Activated CD4-positive, CD25-positive, alpha-beta regulatory T cell treated with anti-CD3 and anti-CD28 coated beads, Interleukin-2, amount 50 U/mL, for 72 hours (primary cell): ENCODE data around the gene ILF2.
"Not testable (repeated sequence)": the region's sequence is repeated elsewhere in the genome, so short reads cannot be mapped to it uniquely, and the experiment has no call there.

Source experiments
- DNase-seq: peaks from one replicate; pipeline ENCODE4 v3.0.0; 2021

The ILF2 gene

DNA sequence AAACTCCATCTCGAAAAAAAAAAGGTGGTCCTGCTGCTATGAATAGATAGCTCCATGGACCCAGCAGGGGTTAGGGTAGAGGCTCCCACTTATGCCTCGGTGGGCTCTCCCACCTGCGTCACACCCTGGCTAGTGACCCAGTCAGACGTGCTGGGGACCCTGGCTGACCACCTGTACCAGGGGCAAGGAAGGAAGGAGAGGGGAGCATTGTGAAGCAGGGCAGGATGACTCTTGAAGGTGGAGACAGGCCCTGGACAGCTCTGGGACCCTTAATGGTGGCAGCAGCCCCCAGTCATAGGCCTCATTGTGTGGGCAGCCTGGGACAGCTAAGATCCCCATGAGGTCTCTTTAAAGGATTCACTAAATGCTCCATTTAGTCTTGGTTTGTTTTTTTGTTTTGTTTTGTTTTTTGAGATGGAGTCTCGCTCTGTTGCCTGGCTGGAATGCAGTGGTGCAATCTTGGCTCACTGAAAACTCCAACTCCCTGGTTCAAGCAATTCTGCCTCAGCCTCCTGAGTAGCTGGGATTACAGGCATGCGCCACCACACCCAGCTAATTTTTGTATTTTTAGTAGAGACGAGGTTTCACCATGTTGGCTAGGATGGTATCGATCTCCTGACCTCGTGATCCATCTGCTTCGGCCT lies 22.7 kb downstream of the ILF2 start:
- no peak for DNase-seq

DNA sequence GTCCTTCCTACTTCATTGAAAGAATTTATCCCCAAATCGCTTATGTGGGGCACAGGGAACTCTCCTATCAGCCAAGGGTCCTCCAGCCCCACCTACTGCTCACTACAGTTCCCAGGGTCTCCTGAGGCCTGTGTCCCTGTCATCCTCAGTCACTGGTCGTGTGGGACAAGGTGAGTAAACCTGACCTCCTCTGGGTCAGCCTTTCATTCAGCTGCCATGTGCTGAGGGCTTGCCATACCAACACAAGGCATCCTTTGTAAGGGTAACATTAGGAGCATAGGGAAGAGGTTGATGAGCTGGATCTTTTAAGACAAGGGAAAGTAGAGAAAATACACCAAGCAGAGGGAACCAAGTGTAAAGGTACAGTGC lies 23.5 kb downstream of the ILF2 start:
- DNase-seq, result no peak

DNA sequence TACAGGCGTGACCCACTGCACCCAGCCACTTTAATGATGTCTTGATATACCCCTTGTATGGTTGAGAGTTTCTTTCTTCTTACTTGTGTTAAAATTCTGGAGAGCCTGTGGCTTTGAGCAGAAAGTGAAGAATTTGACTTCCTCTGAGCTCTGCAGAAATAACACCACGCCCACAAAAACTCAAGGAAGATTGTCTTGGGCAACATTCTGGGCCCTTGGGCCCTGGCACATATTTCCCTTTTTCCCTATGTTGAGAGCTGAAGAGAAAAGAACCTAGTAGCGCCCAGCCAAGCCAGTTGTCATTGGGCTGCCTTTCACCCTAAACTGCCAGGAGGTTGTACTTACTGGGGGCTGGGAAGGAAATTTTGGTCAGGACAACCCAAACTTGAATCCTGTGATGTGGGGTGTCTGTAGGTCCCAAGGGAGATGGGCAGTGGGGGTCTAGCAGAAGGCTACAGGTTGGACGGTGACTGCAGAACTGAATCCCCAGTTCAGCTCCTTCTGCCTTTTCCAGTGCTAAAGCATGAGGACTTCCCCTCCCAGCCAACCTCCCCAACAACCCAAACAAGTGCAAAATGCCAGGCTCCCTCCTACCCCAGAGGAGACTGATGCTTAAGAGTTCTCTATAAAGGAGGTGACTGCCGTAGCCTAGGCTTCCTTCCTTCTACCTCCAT lies 24.0 kb downstream of the ILF2 start:
- no peak for DNase-seq

DNA sequence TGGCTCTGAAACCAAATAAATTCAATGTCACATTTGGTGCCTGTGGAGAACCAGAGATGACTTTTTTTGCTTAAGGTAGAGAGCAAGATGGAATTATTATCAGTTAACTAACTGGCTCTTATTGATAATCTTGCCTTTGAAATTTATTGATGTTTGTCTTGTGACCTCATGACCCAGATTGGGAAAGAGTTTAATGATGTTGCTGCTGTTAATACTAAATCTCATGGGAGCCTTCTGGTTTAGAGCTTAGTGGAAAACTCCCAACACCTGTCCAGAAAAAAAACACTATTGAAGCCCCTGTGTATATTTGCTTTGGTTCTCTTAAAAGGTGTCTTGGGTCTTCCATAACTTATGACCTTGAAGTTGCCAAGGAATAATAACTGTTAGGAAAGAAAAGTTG lies 27.0 kb downstream of the ILF2 start:
- DNase-seq, result no peak

DNA sequence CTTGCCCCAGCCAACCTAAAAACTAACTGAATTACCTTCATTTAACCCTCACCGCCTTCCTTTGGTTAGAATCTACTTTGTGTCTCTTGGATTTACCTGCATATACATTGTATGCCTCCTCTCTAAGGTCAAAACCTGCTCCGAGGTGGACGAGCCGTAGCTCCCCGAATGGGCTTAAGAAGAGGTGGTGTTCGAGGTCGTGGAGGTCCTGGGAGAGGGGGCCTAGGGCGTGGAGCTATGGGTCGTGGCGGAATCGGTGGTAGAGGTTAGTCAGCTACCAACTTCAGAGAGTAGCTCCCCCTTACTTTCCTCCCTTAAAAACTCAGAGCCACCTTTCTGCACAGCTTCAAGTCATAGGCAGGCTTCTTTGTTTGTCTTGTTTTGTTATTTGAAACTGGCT lies 27.7 kb downstream of the ILF2 start:
- DNase-seq, result no peak

DNA sequence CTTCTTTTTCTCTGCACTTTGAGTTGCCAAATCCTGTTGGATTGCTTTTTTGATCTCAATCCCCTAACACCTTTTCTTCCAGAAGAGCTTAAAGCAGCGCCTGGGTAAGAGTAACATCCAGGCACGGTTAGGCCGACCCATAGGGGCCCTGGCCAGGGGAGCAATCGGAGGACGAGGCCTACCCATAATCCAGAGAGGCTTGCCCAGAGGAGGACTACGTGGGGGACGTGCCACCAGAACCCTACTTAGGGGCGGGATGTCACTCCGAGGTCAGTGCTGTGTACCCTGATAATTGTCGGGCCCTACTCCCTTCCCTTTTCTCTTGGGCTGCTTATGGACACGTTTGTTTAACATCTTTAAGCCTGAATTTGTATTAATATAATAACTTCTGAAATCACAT lies 28.6 kb downstream of the ILF2 start:
- DNase-seq, result no peak

DNA sequence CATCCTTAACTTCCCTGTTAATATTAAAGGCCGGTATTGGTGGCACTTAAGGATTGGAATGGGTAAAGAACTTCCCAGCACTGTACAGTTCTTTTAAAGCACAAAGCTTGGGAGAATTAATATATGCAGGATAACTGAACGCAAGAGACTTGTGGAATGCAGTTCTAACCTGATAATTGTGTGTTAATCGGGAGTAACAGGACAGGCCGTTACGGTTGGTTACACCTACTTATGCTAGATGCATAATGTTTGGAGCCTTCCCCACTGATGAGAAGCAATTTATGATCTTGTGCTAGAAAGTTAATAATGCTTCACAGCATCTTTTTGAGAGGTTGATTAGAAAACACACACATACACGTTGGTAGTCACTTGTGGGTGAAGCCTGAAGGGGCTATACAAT lies 29.9 kb downstream of the ILF2 start:
- DNase-seq, result no peak

DNA sequence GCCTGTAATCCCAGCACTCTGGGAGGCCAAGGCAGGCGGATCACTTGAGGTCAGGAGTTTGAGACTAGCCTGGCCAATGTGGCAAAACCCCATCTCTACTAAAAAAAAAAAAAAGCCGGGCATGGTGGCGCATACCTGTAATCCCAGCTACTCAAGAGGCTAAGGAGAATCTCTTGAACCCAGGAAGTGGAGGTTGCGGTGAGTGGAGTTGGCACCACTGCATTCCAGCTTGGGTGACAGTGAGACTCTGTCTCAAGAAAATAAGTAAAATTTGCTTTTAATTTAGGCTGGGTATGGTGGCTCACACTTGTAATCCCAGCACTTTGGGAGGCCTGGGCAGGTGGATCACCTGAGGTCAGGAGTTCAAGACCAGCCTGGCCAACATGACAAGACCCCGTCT lies 30.6 kb downstream of the ILF2 start:
- not testable (repeated sequence) for DNase-seq

DNA sequence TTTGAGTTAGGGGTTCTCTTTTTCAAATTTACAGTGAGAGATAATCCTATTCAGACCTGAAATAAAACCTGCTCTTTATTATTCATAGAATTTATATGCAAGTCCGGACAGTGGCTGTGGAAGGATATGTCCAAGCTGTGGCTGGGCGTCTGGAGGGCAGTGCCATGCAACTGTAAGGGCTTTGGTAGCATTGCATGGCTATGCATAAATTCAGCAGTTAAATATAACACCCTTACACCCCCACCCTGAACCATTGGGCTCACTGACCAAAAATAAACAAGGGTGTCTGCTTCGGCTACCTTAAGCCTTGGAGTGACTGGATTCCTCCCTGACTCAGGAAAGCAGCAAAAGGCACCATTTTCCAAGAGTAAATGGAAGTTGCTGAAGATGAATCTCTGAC lies 31.5 kb downstream of the ILF2 start:
- no peak for DNase-seq

DNA sequence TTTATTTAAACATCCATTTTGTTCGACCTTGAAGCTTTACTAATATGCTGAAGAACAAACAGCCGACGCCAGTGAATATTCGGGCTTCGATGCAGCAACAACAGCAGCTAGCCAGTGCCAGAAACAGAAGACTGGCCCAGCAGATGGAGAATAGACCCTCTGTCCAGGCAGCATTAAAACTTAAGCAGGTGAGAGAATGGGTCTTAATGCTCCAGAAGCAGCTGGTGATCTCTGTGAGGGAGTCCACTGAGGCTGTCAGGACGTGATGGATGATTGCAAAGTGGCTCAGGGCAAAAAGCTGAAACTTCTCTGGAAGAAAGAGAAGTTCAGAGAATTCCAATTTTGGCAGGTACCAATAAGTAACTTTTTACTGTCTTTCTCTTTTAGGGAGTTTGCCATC lies 32.5 kb downstream of the ILF2 start:
- no peak for DNase-seq

DNA sequence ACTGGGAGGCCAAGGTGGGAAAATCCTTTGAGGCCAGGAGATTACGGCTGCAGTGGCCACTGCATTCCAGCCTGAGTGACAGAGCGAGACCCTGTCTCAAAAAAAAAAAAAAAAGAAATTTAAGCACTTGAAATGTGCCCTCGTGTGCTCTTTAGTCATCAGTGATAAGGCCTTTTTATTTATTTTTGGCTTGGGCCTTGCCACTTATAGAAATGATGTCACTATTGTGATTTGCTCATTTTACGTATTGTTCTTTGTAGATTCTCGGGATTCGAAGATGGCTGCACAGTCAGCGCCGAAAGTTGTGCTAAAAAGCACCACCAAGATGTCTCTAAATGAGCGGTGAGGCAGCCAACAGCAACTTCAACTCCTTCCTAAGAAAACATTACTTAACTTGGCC lies 34.5 kb downstream of the ILF2 start:
- no peak for DNase-seq

DNA sequence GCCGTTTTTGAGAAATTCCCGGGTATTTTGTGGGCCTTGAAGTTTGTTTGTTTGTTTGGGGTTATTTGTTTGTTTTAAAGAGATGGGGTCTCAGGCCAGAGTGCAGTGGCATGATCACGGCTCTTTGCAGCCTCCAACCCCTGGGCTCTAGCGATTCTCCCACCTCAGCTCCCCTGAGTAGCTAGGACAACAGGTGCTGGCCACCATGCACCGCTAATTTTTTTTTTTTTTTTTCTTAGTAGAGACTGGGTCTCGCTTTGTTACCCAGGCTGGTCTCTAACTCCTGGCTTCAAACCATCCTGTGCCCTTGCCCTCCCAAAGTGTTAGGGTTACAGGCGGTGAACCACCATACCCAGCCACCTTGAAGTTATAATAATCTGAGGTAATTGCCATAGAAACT lies 34.9 kb downstream of the ILF2 start:
- DNase-seq, result no peak

DNA sequence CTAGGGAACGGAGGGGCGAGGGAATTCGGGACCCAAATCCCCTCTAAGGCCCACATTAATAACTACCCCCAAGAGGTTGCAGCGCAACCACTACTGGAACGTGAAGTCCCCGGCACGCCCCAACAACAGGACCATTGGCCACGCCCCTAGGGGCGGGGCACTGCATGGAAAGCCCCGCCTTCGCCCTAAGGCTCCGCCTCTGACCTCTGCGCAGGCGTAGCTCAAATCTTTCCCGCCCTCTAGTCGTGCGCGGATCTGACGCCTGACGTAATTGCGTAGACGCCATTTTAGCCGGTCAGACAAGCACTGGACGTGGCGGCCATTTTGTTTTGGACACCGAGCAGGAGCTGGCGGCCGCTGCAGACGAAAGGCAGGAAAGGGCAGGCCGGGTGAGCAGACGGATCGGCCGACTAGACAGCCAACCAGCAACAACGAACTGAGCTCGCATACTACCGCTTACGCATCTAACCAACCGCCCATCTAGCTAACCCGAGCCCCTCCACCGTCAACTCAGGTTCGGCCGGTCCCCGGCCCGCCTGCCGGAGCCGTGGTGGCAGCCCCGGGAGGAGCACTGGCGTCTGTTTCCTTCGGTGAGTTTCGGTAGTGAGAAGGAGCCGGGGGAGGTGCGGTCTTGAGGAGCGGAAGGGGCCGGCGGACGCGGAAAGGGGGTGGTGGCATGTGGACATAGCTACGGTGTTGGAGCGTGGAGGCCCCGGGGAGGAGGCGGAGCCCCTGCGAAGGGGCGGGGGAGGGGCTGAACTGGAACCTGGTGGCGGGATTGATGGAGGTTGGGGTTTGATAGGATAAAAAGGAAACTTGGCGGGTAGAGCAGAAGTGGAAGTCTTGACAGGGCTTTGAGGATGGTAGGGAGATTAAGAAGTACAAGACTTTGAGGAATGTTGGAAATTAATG lies 36.8 kb downstream of the ILF2 start, which contains the start of gene CHTOP:
Gene CHTOP (plus strand): TSS at position 313 of the 912 bp plus-strand sequence. CDS start 2,523 bp downstream, outside the sequence.
- DNase-seq, result peak; percentile 98

DNA sequence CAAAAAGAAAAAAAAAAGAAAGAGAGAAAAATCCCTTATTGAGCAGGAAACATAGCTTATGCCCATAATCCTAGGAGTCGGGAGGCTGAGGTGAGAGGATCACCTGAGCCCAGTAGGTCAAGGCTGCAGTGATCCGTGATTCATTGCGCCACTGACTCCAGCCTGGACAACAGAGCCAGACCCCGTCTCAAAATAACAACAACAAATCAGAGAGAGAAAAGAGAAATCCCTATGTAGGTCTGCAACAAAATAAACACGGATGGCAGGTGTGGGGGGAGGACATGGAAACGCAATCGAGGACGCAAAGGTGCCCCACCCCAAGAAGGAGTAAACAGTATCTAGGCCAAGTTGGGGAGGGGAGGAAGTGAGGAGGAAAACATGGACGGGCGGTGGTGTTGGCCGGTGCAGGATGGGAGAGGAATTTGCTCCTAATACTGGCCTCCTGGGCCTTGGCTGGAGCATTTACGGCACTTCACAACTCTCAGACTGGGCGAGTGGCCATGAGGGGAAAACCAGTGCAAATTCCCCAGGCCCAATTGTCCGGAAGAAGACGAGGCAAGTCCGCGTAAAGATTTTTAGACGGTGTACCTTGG lies 37.5 kb downstream of the ILF2 start:
- no peak for DNase-seq

DNA sequence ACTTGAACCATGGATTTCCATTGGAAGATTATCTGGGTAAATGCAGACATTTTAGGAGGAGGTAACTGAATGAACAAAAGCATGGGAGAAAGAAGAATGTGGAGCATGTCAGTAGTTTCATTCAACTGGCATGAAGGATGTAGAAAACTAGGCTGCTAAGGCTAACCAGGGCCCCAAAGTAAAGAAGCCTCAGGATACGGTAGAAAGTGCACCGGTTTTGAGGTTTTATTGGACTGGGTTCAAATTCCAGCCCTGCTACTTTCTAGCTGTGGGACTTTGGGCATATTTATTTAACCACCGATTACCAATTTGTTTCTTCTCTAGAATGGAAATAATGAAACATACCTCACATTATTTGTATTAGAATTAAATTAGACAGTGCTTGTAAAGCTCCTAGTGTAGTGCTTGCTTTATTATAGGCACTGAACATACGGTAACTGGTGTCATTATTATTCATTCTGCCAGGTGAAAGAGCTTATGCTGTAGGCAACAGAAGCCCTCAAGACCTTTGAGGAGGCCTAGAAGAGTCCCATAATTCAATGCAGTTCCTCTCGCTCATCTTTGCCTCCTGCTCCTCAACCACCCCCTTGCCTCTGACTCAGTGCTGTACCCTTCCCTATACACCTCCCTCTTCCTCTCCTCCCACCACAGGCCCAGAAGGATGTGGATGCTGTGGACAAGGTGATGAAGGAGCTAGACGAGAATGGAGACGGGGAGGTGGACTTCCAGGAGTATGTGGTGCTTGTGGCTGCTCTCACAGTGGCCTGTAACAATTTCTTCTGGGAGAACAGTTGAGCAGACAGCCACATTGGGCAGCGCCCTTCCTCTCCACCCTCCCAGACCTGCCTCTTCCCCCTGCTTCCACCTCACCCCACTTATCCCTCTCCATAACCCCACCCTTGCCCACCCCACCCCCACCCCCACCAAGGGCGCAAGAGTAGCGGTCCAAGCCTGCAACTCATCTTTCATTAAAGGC lies 39.5 kb downstream of the ILF2 start:
- DNase-seq, result no peak

DNA sequence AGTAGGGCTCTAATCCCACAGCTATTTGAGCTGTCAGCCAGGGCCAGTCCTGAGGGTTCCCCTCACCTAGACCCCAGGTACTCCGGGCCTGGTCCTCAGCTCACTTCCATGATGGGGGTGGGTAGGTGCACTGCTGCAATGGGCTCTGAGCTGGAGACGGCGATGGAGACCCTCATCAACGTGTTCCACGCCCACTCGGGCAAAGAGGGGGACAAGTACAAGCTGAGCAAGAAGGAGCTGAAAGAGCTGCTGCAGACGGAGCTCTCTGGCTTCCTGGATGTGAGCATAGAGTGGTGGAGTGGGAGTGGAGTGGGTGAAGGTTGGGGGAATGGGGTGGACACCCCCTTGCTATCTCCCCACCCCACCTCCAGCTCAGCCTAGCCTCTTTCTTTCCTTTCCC lies 40.4 kb downstream of the ILF2 start:
- no peak for DNase-seq

DNA sequence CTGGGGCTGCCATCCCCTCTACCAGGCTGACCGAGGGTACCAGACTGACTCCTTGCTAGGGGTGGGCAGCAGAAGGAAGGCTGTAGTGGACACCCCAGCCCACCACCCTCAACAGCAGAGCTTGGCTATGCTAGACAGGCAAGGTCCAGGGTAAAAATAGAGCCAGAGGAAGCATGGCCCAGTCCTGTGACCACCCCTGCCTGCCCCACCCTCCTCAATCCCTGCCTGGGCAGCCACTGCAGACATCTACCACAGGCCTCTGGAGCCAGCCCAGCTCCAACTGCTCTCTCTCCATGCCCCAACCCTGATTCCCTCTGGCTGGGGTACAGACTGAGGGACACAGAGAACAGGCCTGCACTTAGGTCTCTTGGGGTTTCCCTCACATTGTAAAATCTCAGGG lies 40.8 kb downstream of the ILF2 start:
- no peak for DNase-seq

DNA sequence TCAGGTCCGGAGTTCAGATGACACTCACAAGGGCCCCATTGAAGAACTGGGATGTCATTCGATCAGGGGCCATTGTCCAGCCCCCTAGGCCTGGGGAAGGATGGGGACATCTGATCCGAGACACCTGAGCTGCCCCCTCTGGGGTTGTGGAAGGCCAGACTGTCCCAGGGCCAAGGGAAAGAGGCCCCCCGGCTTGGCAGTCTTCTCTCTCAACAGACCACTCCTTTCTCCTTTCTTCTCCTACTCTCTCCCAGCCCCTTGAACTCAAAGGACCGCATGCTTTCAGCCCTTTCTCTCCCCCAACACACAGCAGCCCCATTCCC lies 41.5 kb downstream of the ILF2 start:
- DNase-seq, result no peak

DNA sequence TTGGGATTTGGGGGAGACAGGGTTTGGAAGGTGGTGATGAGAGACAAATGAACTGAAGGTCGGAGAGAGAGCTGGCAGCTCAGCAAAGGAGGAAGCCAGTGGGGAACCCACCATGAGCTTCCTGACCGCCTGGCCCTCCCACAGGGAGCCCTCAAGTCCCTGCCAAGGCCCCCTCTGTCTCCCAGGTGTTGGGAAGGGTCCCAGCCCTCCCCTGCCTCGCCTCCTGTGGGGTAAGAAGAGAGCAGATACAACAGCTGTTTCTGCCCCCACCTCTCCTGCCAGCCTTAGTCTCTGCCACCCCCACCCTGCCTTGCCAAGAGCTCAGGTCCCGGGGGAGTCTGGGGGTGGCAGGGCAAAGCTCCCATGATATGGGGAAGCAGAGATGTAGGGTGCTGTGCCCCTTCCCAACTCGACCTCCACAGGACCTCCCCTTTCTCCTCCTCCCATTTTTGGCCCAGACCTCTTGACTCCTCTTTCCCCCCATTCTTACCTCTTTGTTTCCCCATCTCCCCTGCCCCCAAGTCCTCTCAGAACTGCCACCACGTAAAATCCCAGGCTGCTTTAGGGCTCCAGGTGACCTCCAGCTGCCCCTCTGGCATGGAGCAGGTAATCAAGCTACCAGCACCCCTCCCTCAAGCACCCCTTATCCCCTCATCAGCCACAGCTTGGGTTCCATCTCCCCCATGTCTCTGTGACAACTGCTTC lies 42.0 kb downstream of the ILF2 start:
- no peak for DNase-seq

DNA sequence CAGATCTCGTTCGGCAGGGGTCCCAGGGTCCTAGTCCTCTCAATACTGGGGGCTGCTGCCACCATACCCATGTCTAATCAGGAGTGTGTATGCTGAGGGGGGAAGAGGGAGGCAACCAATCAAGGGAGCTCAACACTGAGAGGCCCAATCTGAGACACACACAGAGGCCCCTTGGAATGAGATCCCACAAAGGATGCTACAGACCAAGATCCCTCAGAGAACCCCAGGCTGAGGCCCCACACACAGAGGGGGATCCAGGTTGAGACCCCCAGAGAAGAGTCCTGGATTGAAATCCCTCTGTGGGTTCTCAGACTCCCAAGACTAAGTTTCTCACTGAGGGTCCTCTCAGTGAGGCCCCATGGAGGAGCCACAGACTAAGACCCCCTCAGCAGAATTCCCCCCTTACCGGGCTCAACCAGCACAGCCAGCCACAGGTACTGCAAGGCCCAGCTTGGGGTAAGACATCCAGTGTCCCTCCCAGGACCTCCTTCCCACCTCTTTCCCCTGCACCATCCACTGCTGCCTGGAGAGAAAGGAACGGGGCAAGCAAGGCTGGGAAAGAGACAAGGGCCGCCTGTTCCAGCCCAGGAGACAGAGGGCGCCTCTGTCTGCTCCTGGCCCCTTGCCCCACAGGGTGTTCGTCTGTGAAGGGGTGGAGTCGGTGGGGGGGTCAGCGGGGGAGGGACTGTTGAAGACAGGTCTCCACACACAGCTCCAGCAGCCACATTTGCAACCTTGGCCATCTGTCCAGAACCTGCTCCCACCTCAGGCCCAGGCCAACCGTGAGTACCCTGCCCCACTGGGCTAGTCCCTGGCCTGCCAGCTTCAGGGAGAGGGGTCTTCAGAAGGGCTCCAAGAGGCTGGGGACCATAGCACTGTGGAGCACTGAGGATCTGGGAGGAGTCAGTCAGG lies 42.8 kb downstream of the ILF2 start, which contains the start of gene S100A1:
Gene S100A1 (plus strand): TSS at position 720 of the 912 bp plus-strand sequence. CDS start 2,088 bp downstream, outside the sequence.
- DNase-seq, result no peak
